Activated T-cell treated with anti-CD3 and anti-CD28 coated beads, Interleukin-2, amount 50 U/mL, for 1 hour (primary cell): ENCODE data around the gene PEX6.
"Not testable (repeated sequence)": the region's sequence is repeated elsewhere in the genome, so short reads cannot be mapped to it uniquely, and the experiment has no call there.

Source experiments
- DNase-seq: peaks from one replicate; pipeline ENCODE4 v3.0.0-alpha.2; 2020

The PEX6 gene

DNA sequence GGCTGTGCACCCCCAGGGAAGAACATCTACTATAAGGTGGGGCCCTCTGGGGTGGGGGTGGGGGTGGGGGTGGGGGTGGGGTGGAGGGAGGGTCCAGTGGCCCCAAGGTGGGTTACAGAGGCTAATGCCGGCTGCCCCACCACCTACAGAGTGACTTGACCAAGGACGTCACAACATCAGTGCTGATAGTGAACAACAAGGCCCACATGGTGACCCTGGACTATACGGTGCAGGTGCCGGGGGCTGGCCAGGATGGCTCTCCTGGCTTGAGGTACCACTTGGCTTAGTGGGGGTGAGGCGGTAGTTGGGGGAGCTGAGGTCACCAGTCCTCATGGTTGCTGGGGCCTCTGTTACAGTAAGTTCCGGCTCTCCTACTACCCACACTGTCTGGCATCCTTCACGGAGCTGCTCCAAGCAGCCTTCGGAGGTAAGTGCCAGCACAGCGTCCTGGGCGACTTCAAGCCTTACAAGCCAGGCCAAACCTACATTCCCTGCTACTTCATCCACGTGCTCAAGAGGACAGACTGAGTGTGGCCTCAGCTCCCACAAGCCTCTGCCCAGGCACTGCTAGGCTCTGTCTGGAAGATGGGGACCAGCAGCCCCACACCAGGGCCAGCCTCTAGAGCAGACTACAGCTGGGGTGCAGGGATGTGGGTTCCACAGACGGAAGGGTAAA lies 15.7 kb downstream of the PEX6 start:
- no peak for DNase-seq

DNA sequence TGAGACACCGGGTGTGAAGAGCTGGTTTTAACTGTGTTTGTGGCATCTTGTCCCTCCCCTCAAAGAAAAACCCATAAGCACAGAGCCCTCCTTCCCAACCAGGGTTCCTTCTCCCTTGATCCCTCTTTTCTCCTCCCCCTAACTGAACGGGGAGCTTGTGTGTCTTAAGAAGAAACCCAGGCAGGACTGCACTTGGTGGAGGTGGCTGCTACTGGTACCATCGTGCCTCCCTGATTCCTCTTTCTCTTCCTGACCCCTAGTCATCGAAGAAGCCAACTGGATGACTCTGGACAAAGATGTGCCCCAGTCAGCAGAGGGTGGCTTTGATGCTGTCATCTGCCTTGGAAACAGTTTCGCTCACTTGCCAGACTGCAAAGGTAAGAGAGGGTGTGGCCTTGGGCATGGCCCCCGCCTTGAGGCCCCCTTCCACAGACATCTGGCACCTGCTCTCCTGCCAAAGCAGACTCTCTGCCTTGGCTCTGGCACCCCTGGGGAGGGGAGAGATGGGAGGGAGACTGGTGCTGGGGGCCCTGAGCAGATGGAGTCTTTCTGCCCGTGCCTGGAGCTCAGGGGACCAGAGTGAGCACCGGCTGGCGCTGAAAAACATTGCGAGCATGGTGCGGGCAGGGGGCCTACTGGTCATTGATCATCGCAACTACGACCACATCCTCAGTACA lies 16.3 kb downstream of the PEX6 start:
- DNase-seq: no peak

DNA sequence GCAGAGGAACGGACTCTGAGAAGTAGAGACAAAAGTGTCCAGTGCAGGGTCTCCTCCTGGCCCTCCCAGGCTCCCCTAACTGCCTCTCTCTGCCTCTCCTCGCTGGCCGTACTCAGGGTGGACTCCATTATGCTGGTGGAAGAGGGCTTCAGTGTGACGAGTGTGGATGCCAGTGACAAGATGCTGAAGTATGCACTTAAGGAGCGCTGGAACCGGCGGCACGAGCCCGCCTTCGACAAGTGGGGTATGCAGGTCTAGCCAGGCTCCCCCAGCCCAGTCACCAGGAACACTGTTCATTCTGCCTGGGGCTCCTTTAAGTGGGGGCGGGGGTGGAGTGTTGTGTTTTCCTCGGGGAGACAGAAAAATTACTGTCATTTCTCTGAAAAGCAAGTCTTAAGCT lies 16.9 kb downstream of the PEX6 start:
- DNase-seq: no peak

DNA sequence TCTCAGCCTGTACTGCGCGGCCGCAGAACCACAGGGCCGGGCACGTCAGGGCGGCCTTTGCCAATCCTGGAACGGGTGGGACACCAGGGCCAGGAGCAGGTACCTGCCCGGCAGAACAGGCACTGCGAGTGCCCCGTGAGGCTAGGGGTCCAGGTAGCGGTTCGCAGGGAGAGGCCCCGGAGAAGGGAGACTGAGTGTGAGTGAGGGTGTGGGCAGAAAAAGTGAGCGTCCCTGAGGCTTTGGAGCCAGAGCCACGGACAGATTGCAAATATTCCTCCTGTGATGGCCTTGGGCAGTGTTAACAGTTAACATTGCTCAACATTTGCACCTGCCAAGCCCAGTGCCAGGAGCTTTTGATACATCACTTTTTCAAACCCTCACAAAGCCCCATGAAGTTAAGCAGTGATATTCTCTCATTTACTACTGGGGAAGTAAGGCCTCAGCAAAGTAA lies 17.9 kb downstream of the PEX6 start:
- DNase-seq: no peak

DNA sequence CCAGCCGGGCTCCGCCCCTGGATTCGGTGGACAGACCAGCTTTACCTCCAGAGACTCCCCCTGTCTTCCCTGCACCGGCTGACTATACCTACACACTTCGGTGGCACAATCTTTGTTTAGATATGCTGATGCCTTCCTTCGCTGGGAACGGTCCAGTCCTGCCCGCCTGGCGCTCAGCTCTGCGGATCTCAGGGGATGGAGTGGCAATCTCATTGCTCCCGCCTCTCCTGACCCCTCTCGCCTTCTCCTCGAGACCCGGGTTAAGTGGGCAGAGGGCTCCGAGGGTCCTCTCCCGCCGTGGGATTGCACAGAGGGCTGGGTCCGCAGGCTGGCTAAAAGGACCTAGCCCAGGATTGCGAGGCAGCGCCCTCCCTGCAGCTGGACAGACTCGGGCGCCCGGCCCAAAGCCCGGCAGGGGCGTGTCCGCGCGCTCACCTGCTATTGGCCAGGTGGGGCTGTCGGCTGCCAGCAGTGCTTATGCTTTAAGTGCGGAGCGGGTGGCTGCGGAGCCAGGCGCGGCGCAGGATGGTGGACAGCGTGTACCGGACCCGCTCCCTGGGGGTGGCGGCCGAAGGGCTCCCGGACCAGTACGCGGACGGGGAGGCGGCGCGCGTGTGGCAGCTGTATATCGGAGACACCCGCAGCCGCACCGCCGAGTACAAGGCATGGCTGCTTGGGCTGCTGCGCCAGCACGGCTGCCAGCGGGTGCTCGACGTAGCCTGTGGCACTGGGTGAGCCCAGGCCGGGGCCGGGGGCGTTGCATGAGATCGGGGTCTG lies 18.6 kb downstream of the PEX6 start, which contains the start of gene GNMT:
GNMT (plus strand) TSS at position 512 of the 777 bp plus-strand sequence; CDS start at position 526, 14 bp downstream.
- DNase-seq: peak; percentile 59

DNA sequence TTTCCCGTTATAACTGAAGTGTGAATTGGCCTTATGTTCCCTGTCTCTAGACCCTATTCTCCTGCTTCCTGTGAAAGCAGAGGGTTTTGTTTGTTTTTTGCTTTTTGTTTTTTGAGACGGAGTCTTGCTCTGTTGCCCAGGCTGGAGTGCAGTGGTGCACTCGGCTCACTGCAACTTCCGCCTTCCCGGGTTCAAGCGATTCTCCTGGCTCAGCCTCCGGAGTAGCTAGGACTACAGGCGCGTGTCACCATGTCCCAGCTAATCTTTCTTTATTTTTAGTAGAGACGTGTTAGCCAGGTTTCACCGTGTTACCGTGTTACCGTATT lies 19.1 kb downstream of the PEX6 start:
- DNase-seq: no peak

DNA sequence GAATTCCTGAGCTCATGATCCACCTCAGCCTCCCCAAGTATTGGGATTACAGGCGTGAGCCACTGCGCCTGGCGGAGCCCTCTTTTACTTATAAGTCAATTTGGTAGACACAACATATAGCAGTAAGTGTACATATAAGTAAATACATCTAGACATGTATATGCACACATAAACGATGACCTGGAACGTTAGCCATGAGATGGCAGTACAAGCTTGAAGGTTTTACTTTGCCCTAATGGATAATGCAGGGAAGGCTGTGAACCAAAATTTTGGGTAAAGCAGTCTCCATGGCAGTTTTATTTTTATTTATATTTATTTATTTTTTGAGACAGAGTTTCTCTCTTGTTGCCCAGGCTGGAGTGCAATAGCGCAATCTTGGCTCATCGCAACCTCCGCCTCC lies 20.9 kb downstream of the PEX6 start:
- DNase-seq: no peak

DNA sequence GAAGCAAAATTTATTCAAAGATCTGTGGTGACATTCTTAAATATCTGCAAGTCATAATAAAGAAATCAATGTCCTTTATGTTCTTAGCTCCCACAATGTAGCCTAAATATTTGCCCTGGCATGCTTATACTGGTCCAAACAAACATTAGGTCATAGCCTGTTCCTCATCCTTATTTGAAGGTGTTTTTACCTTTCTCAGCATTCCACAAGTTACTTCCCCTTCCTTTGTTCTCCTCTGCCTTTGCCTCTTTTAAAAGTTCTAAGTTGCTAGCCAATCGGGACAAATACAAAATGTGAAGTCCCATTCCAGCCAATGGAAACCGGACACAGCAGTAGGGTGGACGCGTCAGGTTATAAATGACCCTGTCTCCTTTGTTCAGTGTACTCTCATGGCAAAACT lies 24.6 kb downstream of the PEX6 start:
- not testable (repeated sequence) for DNase-seq

DNA sequence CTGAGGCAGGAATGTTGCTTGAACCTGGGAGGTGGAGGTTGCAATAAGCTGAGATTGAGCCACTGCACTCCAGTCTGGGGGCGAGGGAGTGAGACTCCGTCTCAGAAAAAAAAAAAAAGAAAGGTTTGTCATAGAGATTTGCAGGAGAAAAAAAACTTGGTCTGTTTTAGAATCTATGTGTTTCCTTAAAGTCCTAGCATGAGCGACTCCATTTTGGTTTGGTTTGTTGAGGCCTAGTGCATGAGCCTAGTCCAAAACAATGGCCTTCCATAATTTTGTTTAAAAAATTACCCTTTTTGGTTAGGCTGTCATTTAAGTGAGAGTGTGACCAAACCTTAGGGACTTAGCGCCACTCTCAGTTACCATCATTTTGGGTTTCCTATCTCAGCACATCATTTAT lies 26.6 kb downstream of the PEX6 start:
- no peak for DNase-seq

DNA sequence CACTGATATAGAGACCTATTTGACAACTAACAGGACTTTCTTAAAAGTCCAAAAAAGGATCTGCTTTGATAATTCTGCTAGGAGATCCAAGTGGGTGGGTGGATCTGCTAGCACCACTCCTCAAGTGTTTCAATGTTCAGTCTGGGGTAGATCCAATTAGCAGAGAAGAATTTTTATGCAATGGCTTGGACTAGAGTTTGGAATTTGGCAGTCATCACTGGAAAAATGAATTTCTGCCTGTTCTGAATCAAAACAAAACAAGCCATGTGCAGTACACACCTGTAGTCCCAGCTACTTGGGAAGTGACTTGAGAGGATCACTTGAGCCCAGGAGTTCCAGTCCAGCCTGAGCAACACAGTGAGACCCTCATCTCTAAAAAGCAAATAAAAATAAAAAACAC lies 31.0 kb downstream of the PEX6 start:
- DNase-seq: no peak

DNA sequence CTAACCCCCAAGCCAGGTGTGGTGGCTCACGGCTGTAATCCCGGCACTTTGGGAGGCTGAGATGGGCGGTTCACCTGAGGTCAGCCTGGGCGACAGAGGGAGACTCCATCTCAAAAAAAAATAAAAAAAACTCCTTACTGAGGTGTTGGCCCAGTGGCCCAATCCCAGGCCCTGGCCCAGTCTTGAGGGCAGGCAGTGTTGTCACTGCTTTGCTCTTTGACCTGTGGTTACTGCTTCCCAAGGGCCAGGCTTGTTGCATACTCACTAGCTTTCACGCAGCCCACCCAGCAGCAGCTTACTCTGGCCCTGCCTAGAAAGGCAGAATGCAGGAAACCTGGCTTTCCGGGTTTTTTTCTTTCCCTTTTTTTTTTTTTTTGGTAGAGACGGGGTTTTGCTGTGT lies 36.5 kb downstream of the PEX6 start:
- no peak for DNase-seq

DNA sequence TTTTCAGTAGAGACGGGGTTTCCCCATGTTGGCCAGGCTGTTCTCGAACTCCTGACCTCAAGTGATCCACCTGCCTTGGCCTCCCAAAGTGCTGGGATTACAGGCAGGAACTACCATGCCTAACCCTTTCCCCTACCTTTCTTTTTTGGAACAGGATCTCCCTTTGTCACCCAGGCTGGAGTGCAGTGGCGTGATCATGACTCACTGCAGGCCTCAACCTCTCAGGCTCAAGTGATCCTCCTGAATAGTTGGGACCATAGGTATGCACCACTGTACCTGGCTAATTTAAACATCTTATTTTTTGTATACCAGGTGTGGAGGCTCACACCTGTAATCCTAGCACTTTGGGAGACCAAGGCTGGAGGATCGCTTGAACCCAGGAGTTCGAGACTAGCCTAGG lies 37.6 kb downstream of the PEX6 start:
- not testable (repeated sequence) for DNase-seq

DNA sequence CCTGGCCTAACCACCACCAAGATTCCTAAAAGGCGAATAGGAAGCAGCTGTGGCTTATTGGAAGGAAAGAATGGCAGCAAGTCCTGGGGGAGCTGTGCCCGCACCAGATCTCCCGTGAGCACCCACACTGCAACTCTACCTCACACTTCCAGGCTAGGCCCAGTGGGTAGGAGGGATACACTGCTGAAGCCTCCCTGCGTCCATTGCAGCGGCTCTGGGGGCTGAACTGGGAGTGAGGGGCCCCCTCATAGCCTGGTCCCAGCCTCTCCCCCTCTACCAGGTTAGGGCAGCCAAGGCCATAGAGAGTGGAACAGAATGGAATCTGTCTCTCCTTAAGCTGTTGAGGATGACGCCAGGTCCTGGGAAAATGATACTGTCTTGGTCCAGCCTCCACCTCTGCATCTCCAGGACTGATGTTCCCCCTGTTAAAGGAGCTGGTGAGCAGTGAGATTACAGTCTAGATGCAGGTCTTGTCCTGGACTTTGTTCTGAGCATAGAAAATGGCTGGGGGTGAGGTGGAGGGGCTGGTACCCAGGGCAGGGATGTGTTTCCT lies 38.4 kb downstream of the PEX6 start:
- no peak for DNase-seq

DNA sequence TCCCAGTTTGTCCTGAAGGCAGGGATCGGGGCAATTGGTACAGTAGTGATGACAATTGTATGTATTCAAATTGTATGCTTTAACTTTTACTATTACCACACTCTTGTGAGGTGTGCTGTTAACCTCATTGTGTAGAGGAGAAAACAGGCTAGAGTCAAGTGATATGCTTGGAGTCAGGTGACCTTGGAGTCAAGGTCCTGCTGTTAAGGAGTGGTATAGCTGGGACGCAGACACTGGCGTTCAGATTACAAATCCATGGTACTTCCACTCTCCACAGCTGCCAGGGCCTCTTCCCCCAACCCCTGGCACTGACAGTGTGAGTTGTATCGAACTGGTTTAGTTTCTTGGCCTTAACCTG lies 39.2 kb downstream of the PEX6 start:
- DNase-seq: no peak

DNA sequence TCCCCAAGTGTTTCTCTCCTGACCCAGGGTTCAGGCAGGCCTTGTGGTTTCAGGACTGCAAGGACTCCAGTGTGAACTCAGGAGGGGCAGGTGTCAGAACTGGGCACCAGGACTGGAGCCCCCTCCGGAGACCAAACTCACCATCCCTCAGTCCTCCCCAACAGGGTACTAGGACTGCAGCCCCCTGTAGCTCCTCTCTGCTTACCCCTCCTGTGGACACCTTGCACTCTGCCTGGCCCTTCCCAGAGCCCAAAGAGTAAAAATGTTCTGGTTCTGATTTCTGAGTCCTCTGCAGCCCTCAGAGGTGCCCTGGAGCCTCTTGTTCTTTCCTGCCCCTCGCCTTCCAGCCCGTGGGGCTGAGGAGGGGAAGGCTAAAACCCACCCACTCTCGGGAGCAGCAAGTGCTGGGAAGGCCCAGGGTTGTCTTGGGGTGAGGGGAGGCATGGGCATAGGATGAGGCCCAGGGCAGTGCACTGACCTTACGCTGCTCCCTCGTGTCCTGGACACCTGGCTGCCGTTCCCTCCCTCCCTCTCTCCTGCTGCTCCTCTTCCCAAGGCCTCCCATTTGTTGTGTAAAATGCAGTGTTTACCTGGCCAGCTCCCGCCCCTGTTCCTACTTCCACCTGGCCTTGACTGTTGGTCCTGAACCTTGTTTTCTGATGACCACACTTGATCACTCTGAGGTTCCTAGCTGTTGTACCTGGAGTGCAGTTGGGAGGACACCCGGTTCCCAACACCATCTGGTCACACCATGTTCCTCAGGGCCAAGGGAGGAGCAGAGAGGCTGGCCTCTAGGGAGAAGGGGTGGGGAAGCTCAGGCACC lies 39.8 kb downstream of the PEX6 start:
- no peak for DNase-seq

DNA sequence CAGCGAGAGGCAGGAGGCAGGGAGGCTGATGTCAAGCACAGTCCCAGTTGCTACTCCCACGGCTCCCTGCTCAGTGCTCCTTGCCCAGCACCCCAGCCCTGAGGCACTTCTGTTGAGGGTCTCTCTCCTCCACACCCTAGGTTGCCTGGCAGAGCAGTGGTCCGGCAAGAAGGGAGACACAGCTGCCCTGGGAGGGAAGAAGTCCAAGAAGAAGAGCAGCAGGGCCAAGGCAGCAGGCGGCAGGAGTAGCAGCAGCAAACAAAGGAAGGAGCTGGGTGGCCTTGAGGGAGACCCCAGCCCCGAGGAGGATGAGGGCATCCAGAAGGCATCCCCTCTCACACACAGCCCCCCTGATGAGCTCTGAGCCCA lies 40.6 kb downstream of the PEX6 start:
- DNase-seq: no peak

DNA sequence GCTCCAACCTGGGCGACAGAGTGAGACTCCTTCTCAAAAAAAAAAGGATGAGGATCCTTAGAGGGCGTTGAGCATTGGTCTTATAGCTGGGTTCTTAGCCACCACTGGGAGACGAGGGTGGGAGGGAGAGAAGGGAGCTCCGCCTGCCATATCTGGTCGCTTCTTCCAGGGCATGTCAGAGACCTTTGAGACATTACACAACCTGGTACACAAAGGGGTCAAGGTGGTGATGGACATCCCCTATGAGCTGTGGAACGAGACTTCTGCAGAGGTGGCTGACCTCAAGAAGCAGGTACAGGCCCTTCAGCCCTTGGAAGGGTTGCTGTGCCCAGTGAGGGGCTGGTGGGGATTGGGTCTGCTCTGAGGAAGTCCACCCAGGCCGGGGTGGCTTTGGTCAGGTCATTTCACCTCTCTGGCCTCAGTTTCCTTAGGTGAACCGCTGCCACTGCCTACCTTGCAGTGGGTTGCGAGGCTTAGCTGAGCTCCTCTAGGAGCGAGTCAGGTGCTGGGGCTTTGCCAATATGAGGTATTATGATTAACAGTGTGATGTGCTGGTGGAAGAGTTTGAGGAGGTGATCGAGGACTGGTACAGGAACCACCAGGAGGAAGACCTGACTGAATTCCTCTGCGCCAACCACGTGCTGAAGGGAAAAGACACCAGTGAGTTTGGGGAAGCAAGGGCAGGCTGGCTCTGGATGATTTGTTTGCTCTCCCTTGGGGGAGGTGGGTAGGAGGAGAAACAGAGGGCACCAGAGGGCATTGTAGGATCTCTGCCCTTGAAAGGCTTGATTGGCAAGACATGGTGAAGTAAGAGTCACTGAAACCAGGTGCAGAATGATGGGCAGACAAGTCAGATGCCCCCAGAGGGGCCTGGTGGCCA lies 41.2 kb downstream of the PEX6 start:
- DNase-seq: no peak

DNA sequence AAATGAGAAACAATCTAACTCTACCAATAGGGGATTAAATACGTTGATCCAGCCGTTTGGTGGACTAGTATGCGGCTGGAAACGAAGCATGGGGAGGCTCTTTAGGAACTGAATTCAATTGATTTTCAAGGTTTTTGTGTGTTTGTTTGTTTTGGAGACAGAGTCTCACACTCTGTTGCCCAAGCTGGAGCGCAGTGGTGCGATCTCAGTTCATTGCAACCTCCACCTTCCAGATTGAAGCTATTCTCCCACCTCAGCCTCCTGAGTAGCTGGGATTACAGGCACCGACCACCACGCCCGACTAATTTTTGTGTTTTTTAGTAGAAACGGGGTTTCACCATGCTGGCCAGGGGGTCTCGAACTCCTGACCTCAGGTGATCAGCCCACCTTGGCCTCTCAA lies 42.6 kb downstream of the PEX6 start:
- DNase-seq: no peak

DNA sequence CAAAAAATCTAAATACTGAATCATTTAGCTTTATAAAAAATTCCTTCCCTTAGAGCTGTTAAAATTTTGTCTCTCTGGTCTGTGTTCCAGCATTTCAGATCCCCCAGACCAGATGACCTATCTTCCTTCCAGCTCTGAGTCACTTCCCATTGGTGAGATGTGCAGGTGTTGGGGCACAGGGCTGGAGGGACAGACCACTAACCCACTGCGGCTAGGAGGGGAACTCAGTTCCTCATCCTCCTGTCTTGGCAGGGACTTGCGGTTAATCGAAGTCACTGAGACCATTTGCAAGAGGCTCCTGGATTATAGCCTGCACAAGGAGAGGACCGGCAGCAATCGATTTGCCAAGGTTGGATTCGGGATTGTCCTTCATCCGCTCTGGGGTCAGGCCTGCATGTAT lies 43.7 kb downstream of the PEX6 start:
- DNase-seq: no peak

DNA sequence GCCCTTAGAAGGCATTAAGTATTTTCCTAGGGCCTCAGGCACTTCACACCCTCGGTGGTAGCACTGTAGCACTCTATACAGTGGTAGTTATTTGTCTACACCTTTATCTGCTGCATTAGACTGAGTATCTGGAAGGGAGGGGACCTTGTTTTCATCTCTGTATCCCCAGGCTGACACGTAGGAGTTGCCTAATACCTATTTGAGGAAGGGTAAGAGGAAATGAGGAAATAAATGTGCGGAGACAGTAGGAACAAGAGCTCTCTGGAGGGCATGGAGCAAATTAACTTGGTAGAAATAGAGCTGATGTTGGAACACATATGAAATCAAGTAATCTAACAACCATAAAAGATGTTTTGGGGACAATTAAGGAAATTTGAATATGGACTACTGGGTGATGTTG lies 45.8 kb downstream of the PEX6 start:
- no peak for DNase-seq

DNA sequence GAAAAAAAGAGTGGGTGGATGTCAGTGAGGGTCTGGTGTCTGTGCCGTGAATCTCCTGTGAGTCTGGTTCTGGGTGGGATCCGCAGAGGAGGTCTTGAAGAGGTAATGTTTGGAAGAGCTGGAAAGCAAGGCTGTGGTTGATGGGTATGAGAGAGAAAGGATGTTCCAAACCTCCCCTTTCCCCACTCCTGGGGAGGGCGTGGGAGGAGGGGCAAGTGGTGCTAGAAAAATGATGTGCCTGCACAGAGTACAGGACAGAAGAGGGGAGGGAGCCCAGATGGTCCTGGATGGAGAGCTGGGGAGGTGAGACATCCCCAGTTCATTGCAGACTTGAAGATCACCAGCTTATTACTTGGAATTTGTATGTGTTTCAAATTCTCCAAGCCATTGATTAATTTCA lies 46.6 kb downstream of the PEX6 start:
- DNase-seq: no peak

DNA sequence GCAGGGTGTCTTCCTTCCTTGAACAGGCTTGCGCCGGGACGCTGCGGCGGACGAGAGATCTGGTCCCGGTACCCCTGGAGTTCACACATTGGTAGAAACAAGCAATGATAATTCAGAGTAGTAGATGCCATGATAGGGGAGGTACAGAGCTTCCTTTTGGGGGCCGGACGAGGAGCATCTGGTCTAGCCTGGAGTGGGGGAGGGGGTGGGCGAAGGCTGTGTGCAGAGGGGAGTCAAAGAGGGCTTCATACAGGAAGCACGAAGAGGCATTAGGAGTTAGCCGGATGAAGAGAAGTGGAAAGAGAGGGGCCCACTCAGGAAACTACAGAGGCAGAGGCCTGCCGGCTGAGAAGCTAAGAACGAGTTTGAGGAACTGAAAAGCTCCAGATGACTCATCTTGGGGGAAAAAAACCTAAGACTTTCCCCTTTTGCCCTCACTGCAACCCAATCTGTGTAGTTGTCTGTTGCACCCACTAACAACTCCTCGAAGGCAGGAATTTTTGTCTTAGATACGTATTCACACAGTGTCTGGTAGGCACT lies 49.1 kb downstream of the PEX6 start:
- no peak for DNase-seq
